Astrocyte (in vitro differentiated cells and primary cell): ENCODE measurements around the gene PLA2G1B. TPM values are rescaled to one million over a fixed set of nuclear protein-coding genes. Genes with fewer than 3 reads are reported as not detected.

Experiments
- DNase-seq: peaks from one replicate; pipeline ENCODE4 v3.0.0-alpha.2; 2010; ENCODE audit warnings: low read depth
- FAIRE-seq: peaks from 2 replicates; lab custom pipeline; 2011; peaks lifted over from hg19 to GRCh38; lab: Jason Lieb, UNC
- H2AFZ ChIP-seq: 2 replicates; pipeline ENCODE4 v1.6.0; 2012; ENCODE audit warnings: low read depth, low read length, inconsistent platforms
- H3K27ac ChIP-seq: 2 replicates; pipeline ENCODE4 v1.5.1; 2011; ENCODE audit warnings: low read depth, low read length, inconsistent platforms
- H3K27me3 ChIP-seq: 2 replicates; pipeline ENCODE4 v1.6.0; 2011; ENCODE audit warnings: low read length, inconsistent platforms; ENCODE audit not compliant: insufficient read depth
- H3K36me3 ChIP-seq: 2 replicates; pipeline ENCODE4 v1.5.1; 2011; ENCODE audit warnings: low read length, inconsistent platforms; ENCODE audit not compliant: insufficient read depth
- H3K4me1 ChIP-seq: 2 replicates; pipeline ENCODE4 v1.5.1; 2011; ENCODE audit warnings: low read length, inconsistent platforms; ENCODE audit not compliant: insufficient read depth
- H3K4me2 ChIP-seq: 2 replicates; pipeline ENCODE4 v1.6.0; 2012; ENCODE audit warnings: low read length, inconsistent platforms
- H3K4me3 ChIP-seq: 2 replicates; pipeline ENCODE4 v1.5.1; 2011; ENCODE audit warnings: low read depth, mild to moderate bottlenecking, low read length, inconsistent platforms; ENCODE audit not compliant: insufficient read depth
- H3K79me2 ChIP-seq: 2 replicates; pipeline ENCODE4 v1.6.0; 2012; ENCODE audit warnings: mild to moderate bottlenecking, low read length, inconsistent platforms; ENCODE audit not compliant: insufficient read depth
- H3K9ac ChIP-seq: 2 replicates; pipeline ENCODE4 v1.6.0; 2012; ENCODE audit warnings: mild to moderate bottlenecking, low read length, inconsistent platforms
- H3K9me3 ChIP-seq: 2 replicates; pipeline ENCODE4 v1.5.1; 2012; ENCODE audit warnings: low read depth, mild to moderate bottlenecking, low read length, inconsistent platforms; ENCODE audit not compliant: insufficient read depth
- H4K20me1 ChIP-seq: 2 replicates; pipeline ENCODE4 v1.6.0; 2012; ENCODE audit warnings: low read length, inconsistent platforms; ENCODE audit not compliant: insufficient read depth
- H3K27ac Mint-ChIP-seq: one replicate; pipeline ENCODE4 v1.8.0; 2021; ENCODE audit warnings: mild to moderate bottlenecking, mixed read lengths; ENCODE audit not compliant: unreplicated experiment
- H3K27me3 Mint-ChIP-seq: one replicate; pipeline ENCODE4 v1.8.0; 2021; ENCODE audit warnings: low read depth, mixed read lengths; ENCODE audit not compliant: unreplicated experiment
- H3K36me3 Mint-ChIP-seq: one replicate; pipeline ENCODE4 v1.8.0; 2021; ENCODE audit warnings: low read depth, mixed read lengths; ENCODE audit not compliant: unreplicated experiment
- H3K4me1 Mint-ChIP-seq: one replicate; pipeline ENCODE4 v1.8.0; 2021; ENCODE audit warnings: low read depth, mixed read lengths; ENCODE audit not compliant: unreplicated experiment
- H3K4me3 Mint-ChIP-seq: one replicate; pipeline ENCODE4 v1.8.0; 2021; ENCODE audit warnings: mild to moderate bottlenecking, moderate library complexity, mixed read lengths; ENCODE audit not compliant: unreplicated experiment
- H3K9me3 Mint-ChIP-seq: one replicate; pipeline ENCODE4 v1.8.0; 2021; ENCODE audit warnings: mild to moderate bottlenecking, mixed read lengths; ENCODE audit not compliant: unreplicated experiment
- EZH2 ChIP-seq: IDR thresholded peaks from 2 replicates; pipeline ENCODE4 v1.6.1; 2012; ENCODE audit warnings: mild to moderate bottlenecking, low read length, inconsistent platforms; ENCODE audit not compliant: insufficient read depth
- total RNA-seq: library from RNA; stranded (reverse); gene quantifications from 2 replicates; pipeline ENCODE4 v1.2.1, GENCODE V29; 2021
- TF ChIP-seq, protein P1 (sequence below): IDR thresholded peaks from 2 replicates; pipeline ENCODE4 v1.5.1; 2011; ENCODE audit warnings: low read depth, mild to moderate bottlenecking, inconsistent platforms, low read length, moderate library complexity; ENCODE audit not compliant: insufficient read depth

The PLA2G1B gene
- total RNA-seq, 1 donor from 2014 or later: not detected

DNA sequence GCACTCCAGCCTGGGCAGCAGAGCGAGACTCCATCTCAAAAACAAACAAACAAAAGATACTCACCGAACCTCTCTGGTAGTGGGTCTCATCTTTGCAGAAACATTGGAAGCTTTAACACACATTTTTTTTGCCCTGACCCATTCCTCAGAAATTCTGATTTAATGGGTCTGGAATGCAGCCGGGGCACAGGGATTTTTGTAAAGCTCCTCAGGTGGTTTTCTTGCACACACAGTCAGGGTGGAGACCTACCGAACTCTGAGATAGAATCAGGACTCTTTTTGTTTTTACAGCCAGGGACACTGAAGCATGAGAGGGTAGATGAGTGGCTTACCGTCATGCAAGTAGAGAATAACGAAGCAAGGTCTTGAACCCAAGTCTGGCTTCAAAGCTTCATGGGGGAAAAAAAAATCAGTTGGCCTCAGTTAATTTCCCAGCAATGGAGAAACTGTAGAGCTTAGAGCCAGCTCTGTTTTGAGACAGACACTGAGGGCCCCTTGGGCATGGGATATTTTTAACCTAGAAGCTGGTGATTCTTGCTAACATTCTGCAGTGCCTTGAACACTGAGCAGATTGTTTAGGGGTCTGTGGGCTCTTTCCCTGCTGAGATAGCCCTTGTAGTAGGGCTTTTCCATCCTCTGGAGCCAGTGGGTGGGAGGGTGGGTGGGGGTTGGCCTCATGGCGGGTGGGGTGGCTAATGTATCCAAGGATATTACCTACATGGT, 40.6 kb downstream of the PLA2G1B start:
- H3K4me2 ChIP-seq: peak overlapping the region; percentile 15
- peak overlapping the region; percentile 82 for H3K27ac Mint-ChIP-seq
- no peaks in the 10 kb centered on the region for H3K79me2 ChIP-seq
- H3K27ac ChIP-seq: no peak overlapping the region
- FAIRE-seq (no peak), DNase-seq (no peak)
- H3K36me3 Mint-ChIP-seq: no peaks in the 10 kb centered on the region
- no peaks in the 10 kb centered on the region for H3K9me3 ChIP-seq
- peaks cover 5% of the 10 kb centered on the region for H3K9me3 Mint-ChIP-seq
- peaks cover 12% of the 10 kb centered on the region for H3K4me1 ChIP-seq
- no peaks in the 10 kb centered on the region for H4K20me1 ChIP-seq
- H3K27me3 ChIP-seq: no peaks in the 10 kb centered on the region
- no peaks in the 10 kb centered on the region for H3K27me3 Mint-ChIP-seq
- no peak overlapping the region for H2AFZ ChIP-seq
- no peak for TF ChIP-seq EZH2
- TF ChIP-seq, protein P1, sequence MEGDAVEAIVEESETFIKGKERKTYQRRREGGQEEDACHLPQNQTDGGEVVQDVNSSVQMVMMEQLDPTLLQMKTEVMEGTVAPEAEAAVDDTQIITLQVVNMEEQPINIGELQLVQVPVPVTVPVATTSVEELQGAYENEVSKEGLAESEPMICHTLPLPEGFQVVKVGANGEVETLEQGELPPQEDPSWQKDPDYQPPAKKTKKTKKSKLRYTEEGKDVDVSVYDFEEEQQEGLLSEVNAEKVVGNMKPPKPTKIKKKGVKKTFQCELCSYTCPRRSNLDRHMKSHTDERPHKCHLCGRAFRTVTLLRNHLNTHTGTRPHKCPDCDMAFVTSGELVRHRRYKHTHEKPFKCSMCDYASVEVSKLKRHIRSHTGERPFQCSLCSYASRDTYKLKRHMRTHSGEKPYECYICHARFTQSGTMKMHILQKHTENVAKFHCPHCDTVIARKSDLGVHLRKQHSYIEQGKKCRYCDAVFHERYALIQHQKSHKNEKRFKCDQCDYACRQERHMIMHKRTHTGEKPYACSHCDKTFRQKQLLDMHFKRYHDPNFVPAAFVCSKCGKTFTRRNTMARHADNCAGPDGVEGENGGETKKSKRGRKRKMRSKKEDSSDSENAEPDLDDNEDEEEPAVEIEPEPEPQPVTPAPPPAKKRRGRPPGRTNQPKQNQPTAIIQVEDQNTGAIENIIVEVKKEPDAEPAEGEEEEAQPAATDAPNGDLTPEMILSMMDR: no peak
- H3K4me3 Mint-ChIP-seq: peak overlapping the region; percentile 40
- H3K4me3 ChIP-seq: no peak overlapping the region
- H3K9ac ChIP-seq: no peak overlapping the region
- H3K4me1 Mint-ChIP-seq: peaks cover 17% of the 10 kb centered on the region
- no peaks in the 10 kb centered on the region for H3K36me3 ChIP-seq

DNA sequence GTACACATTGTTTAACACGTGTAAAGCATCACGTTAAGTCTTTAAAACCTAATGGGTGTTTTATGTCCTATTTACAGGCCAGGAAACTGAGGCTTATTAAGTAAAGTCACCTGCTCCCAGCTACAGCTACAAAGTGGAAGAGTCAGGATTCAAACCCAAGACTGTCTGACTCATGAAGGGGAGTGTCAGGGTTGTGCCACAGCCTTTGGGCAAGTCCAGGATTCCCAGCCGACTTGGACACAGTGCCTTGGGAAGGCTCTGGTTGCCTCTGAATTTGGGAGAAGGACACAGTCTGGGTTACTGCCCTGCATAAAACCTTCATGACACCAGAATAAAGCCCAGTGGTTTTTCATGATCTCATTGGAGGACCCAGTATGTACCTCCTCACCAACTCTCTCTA, 43.2 kb downstream of the PLA2G1B start:
- H2AFZ ChIP-seq: no peak overlapping the region
- H3K27me3 ChIP-seq: no peaks in the 10 kb centered on the region
- Mint-ChIP-seq H3K27me3 (no peaks in the 10 kb centered on the region), H3K9me3 (peaks cover 5% of the 10 kb centered on the region), H3K27ac (no peak overlapping the region), H3K4me1 (peaks cover 14% of the 10 kb centered on the region), H3K4me3 (no peak overlapping the region), H3K36me3 (no peaks in the 10 kb centered on the region)
- H4K20me1 ChIP-seq: no peaks in the 10 kb centered on the region
- H3K79me2 ChIP-seq: no peaks in the 10 kb centered on the region
- no peak for TF ChIP-seq EZH2
- TF ChIP-seq, protein P1: no peak
- H3K27ac ChIP-seq: no peak overlapping the region
- DNase-seq (no peak), FAIRE-seq (no peak)
- peaks cover 4% of the 10 kb centered on the region for H3K4me1 ChIP-seq
- no peak overlapping the region for H3K9ac ChIP-seq
- H3K4me3 ChIP-seq: no peak overlapping the region
- H3K36me3 ChIP-seq: no peaks in the 10 kb centered on the region
- no peak overlapping the region for H3K4me2 ChIP-seq
- H3K9me3 ChIP-seq: no peaks in the 10 kb centered on the region

DNA sequence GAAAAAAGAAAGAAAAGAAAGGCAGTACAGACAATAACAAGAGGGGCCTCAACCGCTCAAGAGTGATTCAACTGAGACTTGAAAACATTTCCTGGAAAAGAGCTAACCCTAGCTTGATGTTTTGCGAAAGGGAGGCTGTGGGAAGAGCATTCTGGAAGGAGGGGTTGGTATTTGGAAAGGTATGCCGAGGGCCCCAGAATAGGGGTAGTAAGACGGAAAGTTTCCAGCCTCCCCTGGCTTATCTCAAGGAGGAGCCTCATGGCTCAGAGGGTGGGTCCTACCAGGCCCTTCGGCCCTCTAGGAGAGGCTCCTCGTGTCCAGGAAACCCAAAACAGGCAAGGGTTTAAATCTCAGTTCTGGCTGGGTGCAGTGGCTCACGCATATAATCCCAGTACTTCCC, 44.3 kb downstream of the PLA2G1B start:
- no peak overlapping the region for H3K27ac ChIP-seq
- FAIRE-seq (no peak), DNase-seq (no peak)
- H3K4me1 ChIP-seq: peaks cover 4% of the 10 kb centered on the region
- no peaks in the 10 kb centered on the region for H3K27me3 ChIP-seq
- H3K9me3 Mint-ChIP-seq: peaks cover 8% of the 10 kb centered on the region
- H3K27me3 Mint-ChIP-seq: no peaks in the 10 kb centered on the region
- no peaks in the 10 kb centered on the region for H3K36me3 ChIP-seq
- H3K4me2 ChIP-seq: no peak overlapping the region
- no peaks in the 10 kb centered on the region for H3K9me3 ChIP-seq
- no peak overlapping the region for H3K4me3 ChIP-seq
- no peak overlapping the region for H3K27ac Mint-ChIP-seq
- no peak overlapping the region for H3K4me3 Mint-ChIP-seq
- H3K36me3 Mint-ChIP-seq: no peaks in the 10 kb centered on the region
- no peaks in the 10 kb centered on the region for H4K20me1 ChIP-seq
- H3K79me2 ChIP-seq: no peaks in the 10 kb centered on the region
- TF ChIP-seq, protein P1: no peak
- TF ChIP-seq EZH2: no peak
- no peak overlapping the region for H3K9ac ChIP-seq
- H3K4me1 Mint-ChIP-seq: peaks cover 14% of the 10 kb centered on the region
- H2AFZ ChIP-seq: no peak overlapping the region
